Hepatocyte (in vitro differentiated cells): ENCODE measurements around the gene NRG2.

ENCODE experiments used
- EZH2 ChIP-seq: fragments of 200-600 bp; sonication (generic); IDR thresholded peaks from 2 replicates; pipeline ENCODE4 v1.6.1; 2016; ENCODE audit warnings: antibody characterized with exemption, mild to moderate bottlenecking, borderline replicate concordance
- EZH2phosphoT487 ChIP-seq: fragments of 200-600 bp; sonication (generic); IDR thresholded peaks from one replicate; pipeline ENCODE4 v1.6.1; 2018; ENCODE audit warnings: antibody characterized with exemption, mild to moderate bottlenecking, low read depth, moderate library complexity; ENCODE audit not compliant: unreplicated experiment, severe bottlenecking
- TF ChIP-seq, protein P1 (sequence below): fragments of 200-600 bp; sonication (generic); IDR thresholded peaks from 2 replicates; pipeline ENCODE4 v1.5.1; 2016; ENCODE audit warnings: antibody characterized with exemption, mild to moderate bottlenecking; ENCODE audit not compliant: poor library complexity

GRCh38 chr5:139898981-139899380, 144.1 kb downstream of the NRG2 start:
- TF ChIP-seq, protein P1, sequence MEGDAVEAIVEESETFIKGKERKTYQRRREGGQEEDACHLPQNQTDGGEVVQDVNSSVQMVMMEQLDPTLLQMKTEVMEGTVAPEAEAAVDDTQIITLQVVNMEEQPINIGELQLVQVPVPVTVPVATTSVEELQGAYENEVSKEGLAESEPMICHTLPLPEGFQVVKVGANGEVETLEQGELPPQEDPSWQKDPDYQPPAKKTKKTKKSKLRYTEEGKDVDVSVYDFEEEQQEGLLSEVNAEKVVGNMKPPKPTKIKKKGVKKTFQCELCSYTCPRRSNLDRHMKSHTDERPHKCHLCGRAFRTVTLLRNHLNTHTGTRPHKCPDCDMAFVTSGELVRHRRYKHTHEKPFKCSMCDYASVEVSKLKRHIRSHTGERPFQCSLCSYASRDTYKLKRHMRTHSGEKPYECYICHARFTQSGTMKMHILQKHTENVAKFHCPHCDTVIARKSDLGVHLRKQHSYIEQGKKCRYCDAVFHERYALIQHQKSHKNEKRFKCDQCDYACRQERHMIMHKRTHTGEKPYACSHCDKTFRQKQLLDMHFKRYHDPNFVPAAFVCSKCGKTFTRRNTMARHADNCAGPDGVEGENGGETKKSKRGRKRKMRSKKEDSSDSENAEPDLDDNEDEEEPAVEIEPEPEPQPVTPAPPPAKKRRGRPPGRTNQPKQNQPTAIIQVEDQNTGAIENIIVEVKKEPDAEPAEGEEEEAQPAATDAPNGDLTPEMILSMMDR, result no peak
- TF ChIP-seq EZH2, result no peak
- TF ChIP-seq EZH2phosphoT487, result no peak
